Chondrocyte (in vitro differentiated cells): Measurements from ENCODE around the gene MYOF. TPM values are rescaled to one million over a fixed set of nuclear protein-coding genes. Genes with fewer than 3 reads are reported as not detected.

Experiments used
- DNase-seq: peaks from one replicate; pipeline ENCODE4 v3.0.0; 2021; ENCODE audit warnings: mixed read lengths, low spot score
- H3K27ac Mint-ChIP-seq: one replicate; pipeline ENCODE4 v1.8.0; 2021; ENCODE audit warnings: mild to moderate bottlenecking, moderate library complexity, mixed read lengths; ENCODE audit not compliant: unreplicated experiment
- H3K27me3 Mint-ChIP-seq: 2 replicates; pipeline ENCODE4 v1.8.0; 2021; ENCODE audit warnings: low read depth, mixed read lengths
- H3K36me3 Mint-ChIP-seq: 2 replicates; pipeline ENCODE4 v1.8.0; 2021; ENCODE audit warnings: low read depth, mixed read lengths
- H3K4me1 Mint-ChIP-seq: 2 replicates; pipeline ENCODE4 v1.8.0; 2021; ENCODE audit warnings: low read depth, mild to moderate bottlenecking, mixed read lengths
- H3K4me3 Mint-ChIP-seq: one replicate; pipeline ENCODE4 v1.8.0; 2021; ENCODE audit warnings: mild to moderate bottlenecking, moderate library complexity, mixed read lengths; ENCODE audit not compliant: unreplicated experiment
- H3K9me3 Mint-ChIP-seq: 2 replicates; pipeline ENCODE4 v1.8.0; 2021; ENCODE audit warnings: low read depth, mixed read lengths
- total RNA-seq: library from RNA; stranded (reverse); gene quantifications from 3 replicates; pipeline ENCODE4 v1.2.1, GENCODE V29; 2021
- TF ChIP-seq, protein P1 (sequence below): fragments of 200-600 bp; sonication (generic); IDR thresholded peaks from 2 replicates; pipeline ENCODE4 v1.5.0; 2021; ENCODE audit warnings: antibody characterized with exemption, mild to moderate bottlenecking, moderate library complexity

Gene MYOF
- total RNA-seq, 1 donor from 2014 or later, result 526 TPM

DNA sequence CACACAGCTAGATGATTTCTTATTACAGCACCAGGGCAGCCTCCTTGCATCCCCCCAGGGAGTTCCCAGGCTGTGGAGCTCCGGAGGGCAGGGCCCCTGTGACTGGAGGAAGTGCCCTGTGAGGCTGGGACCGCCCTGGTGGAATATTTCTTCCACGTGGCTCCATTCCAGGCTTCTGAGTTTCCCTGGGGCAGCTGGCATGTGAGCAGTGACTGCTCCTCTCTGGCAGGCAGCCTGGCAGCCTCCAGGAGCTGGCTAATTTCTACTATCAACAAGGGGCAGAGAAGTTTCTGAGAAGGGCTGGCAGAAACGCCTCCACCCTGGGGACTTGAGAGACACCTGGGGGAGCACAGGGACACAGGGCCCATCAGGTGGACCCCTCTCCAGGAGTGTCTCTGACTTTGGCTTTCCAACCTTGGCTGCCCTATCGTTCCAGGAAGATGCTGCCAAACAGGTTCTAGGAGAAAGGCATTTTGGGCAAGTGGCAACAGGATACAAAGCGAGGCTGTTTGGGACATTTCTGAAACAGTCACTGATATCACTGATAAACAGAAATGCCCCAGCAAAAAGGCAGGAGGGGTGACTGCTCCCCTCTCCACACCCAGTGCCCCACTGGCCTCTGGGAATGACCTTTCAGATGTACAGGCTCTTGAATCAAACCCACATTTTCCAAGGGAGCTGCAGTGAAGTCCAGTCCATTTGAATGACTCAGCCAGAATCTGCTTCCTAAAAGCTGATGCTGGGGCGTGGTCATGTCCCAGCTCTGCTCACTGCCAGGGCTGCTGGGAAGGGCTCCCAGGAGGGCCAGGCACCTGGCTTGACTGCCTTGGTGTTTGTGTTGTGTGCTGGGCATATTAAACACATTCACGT lies 16.1 kb downstream of the MYOF start:
- Mint-ChIP-seq H3K9me3 (peaks cover 5% of the 10 kb centered on the region), H3K4me3 (peak overlapping the region; percentile 33), H3K27me3 (no peaks in the 10 kb centered on the region), H3K27ac (peak overlapping the region; percentile 99), H3K4me1 (peaks cover 91% of the 10 kb centered on the region), H3K36me3 (peaks cover 10% of the 10 kb centered on the region)
- peak; percentile 96 for DNase-seq
- TF ChIP-seq, protein P1, sequence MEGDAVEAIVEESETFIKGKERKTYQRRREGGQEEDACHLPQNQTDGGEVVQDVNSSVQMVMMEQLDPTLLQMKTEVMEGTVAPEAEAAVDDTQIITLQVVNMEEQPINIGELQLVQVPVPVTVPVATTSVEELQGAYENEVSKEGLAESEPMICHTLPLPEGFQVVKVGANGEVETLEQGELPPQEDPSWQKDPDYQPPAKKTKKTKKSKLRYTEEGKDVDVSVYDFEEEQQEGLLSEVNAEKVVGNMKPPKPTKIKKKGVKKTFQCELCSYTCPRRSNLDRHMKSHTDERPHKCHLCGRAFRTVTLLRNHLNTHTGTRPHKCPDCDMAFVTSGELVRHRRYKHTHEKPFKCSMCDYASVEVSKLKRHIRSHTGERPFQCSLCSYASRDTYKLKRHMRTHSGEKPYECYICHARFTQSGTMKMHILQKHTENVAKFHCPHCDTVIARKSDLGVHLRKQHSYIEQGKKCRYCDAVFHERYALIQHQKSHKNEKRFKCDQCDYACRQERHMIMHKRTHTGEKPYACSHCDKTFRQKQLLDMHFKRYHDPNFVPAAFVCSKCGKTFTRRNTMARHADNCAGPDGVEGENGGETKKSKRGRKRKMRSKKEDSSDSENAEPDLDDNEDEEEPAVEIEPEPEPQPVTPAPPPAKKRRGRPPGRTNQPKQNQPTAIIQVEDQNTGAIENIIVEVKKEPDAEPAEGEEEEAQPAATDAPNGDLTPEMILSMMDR, result no peak

DNA sequence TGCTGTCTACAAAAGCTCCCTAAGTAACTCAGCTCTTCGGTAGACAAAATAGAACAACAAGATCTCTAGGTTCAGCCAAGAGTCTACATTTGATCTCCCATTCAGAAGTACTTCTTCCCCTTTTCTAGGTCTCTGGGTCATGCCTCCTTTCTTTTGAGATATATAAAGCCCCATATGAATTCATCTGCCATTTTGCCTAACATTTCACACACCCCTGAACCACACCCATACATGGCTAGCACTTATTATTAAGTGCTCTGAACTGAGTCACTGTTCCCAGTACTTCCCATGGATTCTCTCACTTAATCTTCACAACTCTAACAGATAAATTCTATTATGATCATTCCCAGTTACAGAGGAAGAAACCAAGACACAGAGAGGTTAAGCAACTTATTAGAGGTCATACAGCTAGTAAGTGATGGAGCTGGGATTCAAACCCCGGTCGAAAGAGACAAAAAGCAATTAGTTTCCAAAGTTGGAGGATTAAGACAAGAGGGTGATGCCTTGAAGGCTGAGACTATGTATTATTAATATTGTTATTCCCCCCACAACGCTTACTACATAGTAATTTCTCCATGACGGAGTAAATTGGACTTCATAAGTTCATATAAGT lies 17.3 kb downstream of the MYOF start:
- no peak for DNase-seq
- Mint-ChIP-seq H3K27ac (peak overlapping the region; percentile 99), H3K9me3 (peaks cover 3% of the 10 kb centered on the region), H3K4me1 (peaks cover 91% of the 10 kb centered on the region), H3K4me3 (peak overlapping the region; percentile 20), H3K27me3 (no peaks in the 10 kb centered on the region), H3K36me3 (peaks cover 11% of the 10 kb centered on the region)
- TF ChIP-seq, protein P1, result no peak

DNA sequence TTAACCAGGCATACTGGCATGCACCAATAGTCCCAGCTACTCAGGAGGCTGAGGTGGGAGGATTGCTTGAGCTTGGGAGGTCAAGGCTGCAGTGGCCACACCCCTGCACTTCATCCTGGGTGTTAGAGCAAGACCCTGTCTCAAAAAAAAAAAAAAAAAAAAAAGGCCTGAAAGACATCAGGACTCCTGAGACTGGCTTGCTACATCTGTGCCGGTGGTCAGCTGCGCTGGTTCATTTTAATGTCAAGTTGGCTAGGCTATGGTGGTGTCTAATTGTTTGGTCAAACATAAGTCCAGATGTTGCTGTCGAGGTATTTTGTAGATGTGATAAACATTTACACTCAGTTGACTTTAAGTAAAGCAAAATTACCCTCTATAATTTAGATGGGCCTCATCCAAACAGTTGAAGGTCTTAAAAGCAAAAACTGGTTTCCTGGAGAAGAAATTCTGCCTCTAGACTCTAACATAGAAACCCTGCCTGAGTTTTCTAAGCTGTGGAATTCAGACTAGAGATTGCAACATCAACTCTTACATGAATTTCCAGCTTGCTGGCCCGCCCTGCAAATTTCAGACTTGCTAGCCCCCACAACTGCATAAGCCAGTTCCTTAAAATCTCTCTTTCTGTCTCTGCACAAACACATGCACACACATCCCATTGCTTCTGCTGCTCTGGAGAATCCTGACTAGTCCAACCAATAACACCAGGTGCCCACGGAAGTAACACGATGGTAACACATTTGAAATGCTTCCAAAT lies 18.2 kb downstream of the MYOF start:
- peaks cover 3% of the 10 kb centered on the region for H3K9me3 Mint-ChIP-seq
- H3K36me3 Mint-ChIP-seq, result peaks cover 10% of the 10 kb centered on the region
- peak overlapping the region; percentile 13 for H3K4me3 Mint-ChIP-seq
- H3K27ac Mint-ChIP-seq, result peak overlapping the region; percentile 99
- TF ChIP-seq, protein P1, result no peak
- no peaks in the 10 kb centered on the region for H3K27me3 Mint-ChIP-seq
- H3K4me1 Mint-ChIP-seq, result peaks cover 91% of the 10 kb centered on the region
- DNase-seq, result no peak

DNA sequence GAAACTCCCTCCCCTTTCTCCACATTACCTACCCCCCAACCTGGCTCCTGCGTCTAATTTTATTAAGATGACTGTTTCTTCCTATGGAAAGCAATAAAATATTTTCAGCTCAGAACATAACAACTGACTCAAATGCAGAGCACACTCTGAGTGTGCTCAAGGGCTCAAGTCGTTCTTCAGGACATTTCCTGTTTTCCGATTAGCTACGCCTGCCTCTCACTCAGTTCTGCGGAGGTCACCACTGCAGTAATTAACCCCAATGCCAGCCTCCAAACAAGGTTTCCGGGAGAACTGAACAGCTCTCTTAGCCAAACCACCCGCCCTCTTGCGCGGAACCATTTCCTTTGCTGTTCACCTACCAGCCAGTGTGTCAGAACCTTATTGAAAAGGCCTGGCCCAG lies 19.3 kb downstream of the MYOF start:
- TF ChIP-seq, protein P1, result no peak
- Mint-ChIP-seq H3K9me3 (peaks cover 2% of the 10 kb centered on the region), H3K4me3 (peak overlapping the region; percentile 39), H3K27ac (peak overlapping the region; percentile 100), H3K36me3 (peaks cover 8% of the 10 kb centered on the region), H3K27me3 (no peaks in the 10 kb centered on the region), H3K4me1 (peaks cover 91% of the 10 kb centered on the region)
- DNase-seq, result no peak

DNA sequence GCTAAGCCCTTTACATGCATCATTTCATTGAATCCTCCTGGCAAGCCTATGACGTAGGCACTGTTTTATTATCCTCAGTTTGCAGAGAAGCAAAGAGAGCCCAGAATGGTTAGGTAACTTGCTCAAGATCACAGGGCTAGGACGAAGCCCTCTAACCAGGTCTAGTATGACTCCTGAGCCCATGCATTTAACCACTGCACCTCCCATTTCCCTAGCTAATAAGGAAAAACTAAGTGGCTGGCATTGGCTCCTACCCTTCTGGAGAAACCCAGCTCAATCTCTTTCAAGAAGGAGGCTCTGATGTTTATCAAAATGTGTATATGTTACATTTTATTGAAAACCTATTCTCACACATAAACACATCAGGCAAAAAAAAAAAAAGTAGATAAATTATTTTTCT lies 19.8 kb downstream of the MYOF start:
- no peak for DNase-seq
- Mint-ChIP-seq H3K4me1 (peaks cover 93% of the 10 kb centered on the region), H3K9me3 (no peaks in the 10 kb centered on the region), H3K27me3 (no peaks in the 10 kb centered on the region), H3K36me3 (peaks cover 6% of the 10 kb centered on the region), H3K4me3 (no peak overlapping the region), H3K27ac (peak overlapping the region; percentile 100)
- TF ChIP-seq, protein P1, result no peak
